Activated CD4-positive, alpha-beta T cell treated with anti-CD3 and anti-CD28 coated beads, Interleukin-2, amount 10 ng/mL, durations not matched to agents 24 days and 14 days (primary cell): ENCODE results near the gene SLC31A2. TPM values are rescaled to one million over a fixed set of nuclear protein-coding genes. Genes with fewer than 3 reads are reported as not detected.
A peak's percentile ranks its signal among the peaks of the same experiment; 100 is the strongest.
"Not testable (repeated sequence)": the region's sequence is repeated elsewhere in the genome, so short reads cannot be mapped to it uniquely, and the experiment has no call there.

ENCODE experiments used
- DNase-seq: peaks from one replicate; pipeline ENCODE4 v3.0.0; 2022
- H3K27ac Mint-ChIP-seq: one replicate; pipeline ENCODE4 v1.8.0; 2022; ENCODE audit warnings: mild to moderate bottlenecking, mixed read lengths
- H3K27me3 Mint-ChIP-seq: one replicate; pipeline ENCODE4 v1.8.0; 2022; ENCODE audit warnings: mixed read lengths
- H3K36me3 Mint-ChIP-seq: one replicate; pipeline ENCODE4 v1.8.0; 2022; ENCODE audit warnings: low read depth, mild to moderate bottlenecking, mixed read lengths
- H3K4me1 Mint-ChIP-seq: one replicate; pipeline ENCODE4 v1.8.0; 2021; ENCODE audit warnings: mixed read lengths
- H3K4me3 Mint-ChIP-seq: one replicate; pipeline ENCODE4 v1.8.0; 2022; ENCODE audit warnings: mild to moderate bottlenecking, moderate library complexity, mixed read lengths
- H3K9me3 Mint-ChIP-seq: one replicate; pipeline ENCODE4 v1.8.0; 2021; ENCODE audit warnings: mixed read lengths
- intact Hi-C: fragments of 100-400 bp; cut with micrococcal nuclease; formaldehyde crosslinking; loops from one replicate; pipeline ENCODE4 v1.15.1; 2023
- total RNA-seq: library from RNA; stranded (reverse); gene quantifications from 2 replicates; pipeline ENCODE4 v1.2.3, GENCODE V29; 2022

Gene SLC31A2
- total RNA-seq, 1 donor from 2014 or later = 4.5 TPM

DNA sequence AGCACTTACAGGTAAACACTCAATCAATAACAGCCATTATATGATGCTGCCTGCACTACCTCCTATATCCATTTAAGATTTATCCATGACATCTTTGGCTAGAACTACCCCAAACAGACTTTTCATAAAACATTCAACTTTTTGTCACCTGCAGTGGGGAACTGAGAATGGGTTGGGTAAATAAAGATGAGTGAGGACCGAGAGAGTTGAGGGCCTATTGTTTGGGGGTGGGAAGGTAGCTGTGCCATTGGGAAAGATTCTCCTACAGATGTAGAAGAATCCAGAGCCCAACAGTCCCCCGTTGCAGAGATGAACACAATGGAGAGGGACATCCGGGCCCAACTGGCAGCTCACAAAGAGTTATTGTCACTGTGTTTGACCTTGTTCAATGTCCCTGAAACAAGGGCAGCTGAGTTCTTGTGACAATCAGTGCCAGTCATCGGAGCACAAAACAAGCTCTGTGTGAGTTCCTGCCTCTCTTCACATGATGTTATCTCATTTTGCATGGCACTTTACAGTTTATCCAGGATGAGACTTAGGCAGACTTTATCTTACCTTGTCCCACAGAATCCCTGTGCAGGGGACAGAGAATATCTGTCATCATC, 11.5 kb upstream of the SLC31A2 start:
- no peak for DNase-seq

DNA sequence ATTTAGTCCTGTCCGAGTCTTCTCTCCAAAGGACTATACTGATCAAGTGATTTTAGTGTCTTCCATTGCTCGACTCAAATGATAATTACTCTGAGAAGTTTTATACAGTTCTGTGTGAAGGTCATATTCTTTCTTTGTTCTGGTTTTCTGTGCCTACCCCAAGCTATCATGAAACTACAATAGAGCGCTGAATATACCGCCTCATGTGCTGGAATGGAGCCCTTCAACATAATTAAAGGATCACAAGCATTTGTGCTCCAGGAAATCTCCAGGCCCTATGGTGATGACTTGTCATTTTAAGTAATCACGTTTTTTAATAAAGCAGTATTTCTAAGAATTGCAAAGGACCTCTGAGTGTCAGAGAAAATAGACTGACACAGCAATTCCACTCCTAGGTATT, 10.9 kb upstream of the SLC31A2 start:
- intact Hi-C loops = no loop called here
- no peak overlapping the region for H3K4me3 Mint-ChIP-seq
- no peak overlapping the region for H3K27ac Mint-ChIP-seq
- DNase-seq = no peak
- peaks cover 1% of the 10 kb centered on the region for H3K4me1 Mint-ChIP-seq
- H3K36me3 Mint-ChIP-seq = no peaks in the 10 kb centered on the region
- peaks cover 4% of the 10 kb centered on the region for H3K9me3 Mint-ChIP-seq
- H3K27me3 Mint-ChIP-seq = peaks cover 19% of the 10 kb centered on the region

More for the DNA sequence above, 11.5 kb upstream of the SLC31A2 start:
- intact Hi-C loops = no loop called here
- H3K27ac Mint-ChIP-seq = no peak overlapping the region
- no peaks in the 10 kb centered on the region for H3K36me3 Mint-ChIP-seq
- peaks cover 13% of the 10 kb centered on the region for H3K27me3 Mint-ChIP-seq
- H3K9me3 Mint-ChIP-seq = peaks cover 4% of the 10 kb centered on the region
- H3K4me3 Mint-ChIP-seq = no peak overlapping the region
- peaks cover 1% of the 10 kb centered on the region for H3K4me1 Mint-ChIP-seq

DNA sequence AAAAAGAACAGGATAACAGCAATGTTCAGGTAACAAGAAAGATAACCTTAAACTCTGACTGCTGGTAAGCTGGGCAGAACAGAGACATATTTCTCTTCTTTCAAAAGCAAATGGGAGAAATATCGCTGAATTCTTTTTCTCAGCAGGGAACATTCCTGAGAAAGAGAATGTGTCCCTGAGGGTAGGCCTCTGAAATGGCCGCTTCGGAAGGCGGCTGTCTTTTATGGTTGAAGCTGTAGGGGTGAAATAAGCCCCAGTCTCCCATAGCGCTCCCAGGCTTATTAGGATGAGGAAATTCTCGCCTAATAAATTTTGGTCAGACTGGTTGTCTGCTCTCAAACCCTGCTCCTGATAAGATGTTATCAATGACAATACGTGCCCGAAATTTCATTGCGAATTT, 9.9 kb upstream of the SLC31A2 start:
- H3K9me3 Mint-ChIP-seq, H3K36me3 Mint-ChIP-seq, H3K4me1 Mint-ChIP-seq, DNase-seq, H3K4me3 Mint-ChIP-seq, intact Hi-C loops, H3K27ac Mint-ChIP-seq: not testable (repeated sequence)
- H3K27me3 Mint-ChIP-seq = peaks cover 27% of the 10 kb centered on the region

DNA sequence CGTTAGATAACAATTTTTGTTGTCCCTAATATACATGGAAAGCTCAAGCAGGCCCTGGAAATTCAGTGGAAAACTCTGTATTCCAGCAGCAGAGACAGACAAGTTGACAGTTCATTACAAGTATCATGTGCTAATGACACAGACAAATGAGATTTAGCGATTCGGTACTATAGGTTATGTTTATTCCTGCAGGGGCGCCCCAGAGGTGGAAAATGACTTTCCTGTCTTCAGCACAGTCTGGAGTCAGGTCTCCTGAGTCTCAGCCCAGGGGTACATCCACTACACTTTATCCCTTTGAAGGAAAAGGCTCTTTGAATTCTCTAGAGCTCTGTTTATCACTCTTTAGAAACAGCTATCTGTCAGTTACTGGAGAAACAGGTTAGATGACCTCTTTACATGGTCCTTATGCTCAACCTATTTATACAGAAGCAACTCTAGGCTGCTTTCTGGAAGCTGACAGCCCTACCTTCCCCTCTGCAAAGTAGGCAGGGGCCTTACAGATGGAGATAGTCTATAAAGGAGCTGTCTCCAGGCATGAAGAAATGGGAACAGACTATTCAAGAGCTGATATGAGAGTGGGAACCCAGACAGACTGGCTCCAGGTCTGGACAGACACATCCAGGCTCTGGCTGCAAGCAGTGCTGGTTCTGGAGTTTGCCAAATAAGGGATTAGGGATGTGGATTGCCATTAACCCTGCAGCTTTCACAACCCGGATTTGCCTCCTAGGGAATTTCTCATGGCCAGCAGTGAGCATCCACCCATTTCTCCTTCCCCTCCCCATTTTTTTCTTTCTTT, 7.2 kb upstream of the SLC31A2 start:
- intact Hi-C loops = no loop called here
- no peak for DNase-seq
- Mint-ChIP-seq H3K4me3 (no peak overlapping the region), H3K27ac (no peak overlapping the region), H3K36me3 (no peaks in the 10 kb centered on the region), H3K27me3 (peaks cover 28% of the 10 kb centered on the region), H3K9me3 (peaks cover 4% of the 10 kb centered on the region), H3K4me1 (peaks cover under 1% of the 10 kb centered on the region)

DNA sequence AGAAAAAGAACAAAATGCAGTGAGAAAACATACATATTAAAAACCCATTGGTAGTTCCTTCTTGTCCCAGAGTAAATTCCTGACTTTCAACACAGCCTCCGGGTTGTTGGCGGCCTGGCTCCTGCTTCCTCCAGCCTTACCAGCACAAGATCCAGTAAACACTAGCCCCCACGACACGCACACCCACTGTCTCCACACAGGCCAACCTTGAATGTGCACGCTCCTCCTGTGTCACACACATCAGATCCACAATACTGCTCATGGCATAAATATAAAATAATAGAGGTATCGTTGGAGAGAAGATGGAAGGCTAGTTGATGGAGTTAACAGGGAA, 2.5 kb upstream of the SLC31A2 start:
- no peaks in the 10 kb centered on the region for H3K36me3 Mint-ChIP-seq
- no peak for DNase-seq
- peaks cover 18% of the 10 kb centered on the region for H3K27me3 Mint-ChIP-seq
- peaks cover 14% of the 10 kb centered on the region for H3K4me1 Mint-ChIP-seq
- no peak overlapping the region for H3K4me3 Mint-ChIP-seq
- no peaks in the 10 kb centered on the region for H3K9me3 Mint-ChIP-seq
- no peak overlapping the region for H3K27ac Mint-ChIP-seq
- intact Hi-C loops = no loop called here

DNA sequence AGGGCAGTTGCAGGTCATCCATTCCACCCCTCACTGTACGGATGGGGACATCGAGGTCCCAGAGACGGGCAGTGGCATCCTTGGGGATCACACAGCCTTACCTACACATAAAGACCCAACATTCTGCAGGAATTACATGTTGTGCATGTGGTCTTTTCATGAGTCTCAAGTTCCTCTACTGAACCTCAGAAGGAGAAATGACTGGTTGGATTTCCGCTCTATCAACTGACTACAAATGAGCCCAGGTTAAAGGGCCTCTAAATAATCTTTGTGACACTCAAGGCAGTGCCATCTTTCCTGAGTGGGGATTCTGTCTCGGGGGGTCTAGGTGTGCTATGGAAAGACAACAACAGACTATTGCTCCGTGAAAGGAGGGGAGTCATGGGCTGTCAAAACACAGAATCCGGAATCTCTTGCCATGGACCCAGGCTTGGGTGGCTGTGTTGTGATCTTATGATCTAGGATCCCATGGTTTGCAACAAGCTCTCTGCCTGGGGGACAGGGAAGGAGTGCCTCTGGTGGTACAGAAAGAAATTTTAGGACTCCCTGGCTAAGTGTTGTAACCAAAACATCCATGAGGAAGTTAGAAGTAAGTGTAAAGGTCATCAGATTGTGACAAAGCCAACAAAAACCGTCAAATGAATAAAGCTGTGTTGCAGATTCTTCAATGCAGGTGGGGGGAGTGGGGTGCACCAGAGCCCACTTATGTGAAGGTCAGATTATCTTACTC, 1.9 kb upstream of the SLC31A2 start:
- Mint-ChIP-seq H3K27ac (no peak overlapping the region), H3K4me3 (no peak overlapping the region), H3K27me3 (peaks cover 18% of the 10 kb centered on the region), H3K4me1 (peaks cover 14% of the 10 kb centered on the region), H3K36me3 (no peaks in the 10 kb centered on the region), H3K9me3 (no peaks in the 10 kb centered on the region)
- no peak for DNase-seq
- intact Hi-C loops = no loop called here

DNA sequence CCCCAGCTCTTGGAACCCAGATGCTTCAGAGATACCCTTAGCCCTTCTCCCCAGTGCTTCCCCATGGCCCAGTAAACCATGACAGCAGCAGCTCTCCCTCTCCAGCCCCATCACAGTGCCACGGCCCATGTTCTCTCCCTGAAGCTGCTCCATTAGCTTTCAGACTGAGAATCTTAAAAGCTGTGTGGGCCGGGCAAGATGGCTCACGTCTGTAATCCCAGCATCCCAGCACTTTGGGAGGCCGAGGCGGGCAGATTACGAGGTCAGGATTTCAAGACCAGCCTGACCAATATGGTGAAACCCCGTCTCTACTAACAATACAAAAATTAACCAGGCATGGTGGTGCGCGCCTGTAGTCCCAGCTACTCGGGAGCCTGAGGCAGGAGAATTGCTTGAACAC, 1.2 kb upstream of the SLC31A2 start:
- DNase-seq, H3K9me3 Mint-ChIP-seq, H3K27ac Mint-ChIP-seq, H3K36me3 Mint-ChIP-seq, H3K4me3 Mint-ChIP-seq, intact Hi-C loops: not testable (repeated sequence)
- H3K27me3 Mint-ChIP-seq = peaks cover 15% of the 10 kb centered on the region
- H3K4me1 Mint-ChIP-seq = peaks cover 14% of the 10 kb centered on the region

DNA sequence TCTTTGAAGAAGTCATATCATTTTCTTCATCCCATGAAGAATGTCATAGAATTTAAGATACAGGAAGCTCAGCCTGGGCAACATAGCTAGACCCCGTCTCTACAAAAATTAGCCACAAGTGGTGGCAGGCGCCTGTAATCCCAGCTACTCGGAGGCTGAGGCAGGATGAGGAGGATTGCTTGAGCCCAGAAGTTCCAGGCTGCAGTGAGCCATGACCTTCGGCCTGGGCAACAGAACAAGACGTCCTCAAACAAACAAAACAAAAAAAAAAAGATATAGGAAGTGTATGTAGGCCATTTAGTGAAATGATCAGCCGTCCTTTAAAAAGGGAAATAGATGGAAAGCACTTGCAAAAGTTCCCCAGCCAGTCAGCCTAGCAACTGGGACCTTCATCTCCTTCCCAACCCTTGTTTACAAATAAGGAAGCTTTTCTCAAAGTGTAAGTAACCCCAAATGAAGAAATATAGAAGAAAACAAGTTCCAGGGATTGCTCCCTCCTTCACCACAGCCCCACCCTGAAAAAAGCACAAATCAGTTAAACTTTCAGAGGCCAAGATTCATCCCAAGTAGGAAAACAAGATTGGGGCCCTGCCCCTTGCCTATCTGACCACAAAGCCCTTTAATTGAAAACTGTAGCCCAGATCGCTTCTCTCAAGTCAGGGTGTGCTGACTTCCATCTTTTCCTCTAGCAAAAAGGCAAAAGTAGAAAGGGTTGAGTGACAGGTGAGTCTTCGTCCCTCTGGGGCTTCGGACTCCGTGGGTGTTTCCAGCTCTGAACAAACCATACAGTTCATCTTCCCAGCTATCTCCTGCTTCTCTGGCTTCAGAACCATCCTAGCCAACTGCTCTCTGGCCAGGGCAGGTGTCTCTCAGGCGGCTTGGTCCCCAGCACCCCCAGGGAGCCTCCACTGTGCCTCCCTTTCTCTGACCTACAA, 1.2 kb downstream of the SLC31A2 start:
- Mint-ChIP-seq H3K4me1 (peaks cover 32% of the 10 kb centered on the region), H3K27ac (no peak overlapping the region), H3K4me3 (peak overlapping the region; percentile 84), H3K9me3 (no peaks in the 10 kb centered on the region), H3K27me3 (no peaks in the 10 kb centered on the region), H3K36me3 (no peaks in the 10 kb centered on the region)
- intact Hi-C loops = loop anchor here (1.0 to 10.0 kb wide), 6 partner anchors 67 to 667 kb away; partner anchors contain the start of genes ALAD, C9orf43, CDC26 and KIAA1958
- no peak for DNase-seq

DNA sequence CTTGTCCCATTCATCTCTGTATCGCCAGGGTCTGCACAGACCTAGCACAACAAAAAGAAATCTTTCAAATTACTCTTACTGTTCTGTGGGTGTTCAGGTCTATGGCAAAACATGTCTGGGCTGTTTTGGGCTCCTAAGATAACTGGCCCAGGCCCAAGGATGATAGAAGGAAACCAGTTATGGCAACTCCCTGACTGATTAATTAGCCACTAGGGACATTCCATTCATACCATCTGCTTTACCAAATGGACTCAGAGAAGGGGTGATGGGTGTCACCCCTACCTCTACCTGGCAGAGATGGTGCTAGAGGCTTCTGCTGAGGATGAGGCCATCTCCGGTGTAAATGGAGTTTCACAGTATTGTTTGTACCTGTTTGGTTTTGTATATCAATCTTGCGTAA, 1.9 kb downstream of the SLC31A2 start:
- intact Hi-C loops = loop anchor here (1.0 to 10.0 kb wide), 3 partner anchors 67 to 668 kb away; partner anchors contain the start of genes KIAA1958 and SNX30
- no peaks in the 10 kb centered on the region for H3K36me3 Mint-ChIP-seq
- peaks cover 32% of the 10 kb centered on the region for H3K4me1 Mint-ChIP-seq
- H3K4me3 Mint-ChIP-seq = peak overlapping the region; percentile 84
- H3K27me3 Mint-ChIP-seq = no peaks in the 10 kb centered on the region
- H3K9me3 Mint-ChIP-seq = no peaks in the 10 kb centered on the region
- no peak for DNase-seq
- no peak overlapping the region for H3K27ac Mint-ChIP-seq

DNA sequence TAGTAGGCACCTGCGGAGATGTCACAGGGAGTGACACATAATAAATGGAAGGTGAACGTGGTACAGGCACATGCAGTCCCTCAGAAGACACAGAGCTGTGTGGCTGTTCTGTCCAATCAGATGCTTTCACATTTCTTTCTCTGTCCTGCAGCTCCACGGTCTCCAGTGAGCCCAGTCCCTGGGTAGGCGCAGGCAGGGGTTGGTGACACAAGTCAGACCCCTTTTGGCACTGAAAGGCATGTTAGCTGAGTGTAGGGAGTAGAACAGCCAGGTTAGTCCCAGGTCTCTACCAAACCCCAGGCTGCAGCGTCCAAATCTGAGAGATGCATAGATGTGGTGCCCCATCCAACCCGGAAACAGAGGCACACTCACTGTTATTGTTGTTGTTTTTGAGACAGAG, 2.8 kb downstream of the SLC31A2 start:
- H3K9me3 Mint-ChIP-seq = no peaks in the 10 kb centered on the region
- no peak overlapping the region for H3K27ac Mint-ChIP-seq
- H3K27me3 Mint-ChIP-seq = no peaks in the 10 kb centered on the region
- intact Hi-C loops = loop anchor here (10.0 kb wide), 2 partner anchors 399 to 669 kb away; partner anchors contain the start of genes KIAA1958 and SNX30
- H3K4me3 Mint-ChIP-seq = no peak overlapping the region
- DNase-seq = no peak
- peaks cover 32% of the 10 kb centered on the region for H3K4me1 Mint-ChIP-seq
- peaks cover 3% of the 10 kb centered on the region for H3K36me3 Mint-ChIP-seq

DNA sequence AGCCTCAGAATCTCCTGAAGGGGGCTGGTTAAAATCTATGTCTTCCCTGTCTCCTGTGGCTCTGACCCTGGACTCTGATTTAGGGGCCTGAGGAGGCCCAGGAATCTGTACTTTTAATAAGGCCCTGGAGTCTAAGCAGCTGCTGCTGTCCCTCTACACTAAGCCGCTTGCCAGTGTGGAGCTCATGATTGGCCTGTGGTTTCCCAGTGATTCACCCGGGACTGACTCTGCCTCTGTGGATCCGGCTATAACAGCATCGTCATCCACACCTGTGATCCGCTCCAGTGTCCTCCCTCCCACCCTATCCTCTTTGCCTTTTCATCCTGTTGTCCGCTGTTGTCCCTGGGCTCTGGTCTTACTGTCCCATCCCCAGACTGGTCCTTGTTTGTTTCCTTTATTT, 3.7 kb downstream of the SLC31A2 start:
- intact Hi-C loops = loop anchor here (10.0 kb wide), 2 partner anchors 400 to 670 kb away; partner anchors contain the start of genes KIAA1958 and SNX30
- no peak overlapping the region for H3K27ac Mint-ChIP-seq
- H3K36me3 Mint-ChIP-seq = peaks cover 7% of the 10 kb centered on the region
- peaks cover 32% of the 10 kb centered on the region for H3K4me1 Mint-ChIP-seq
- no peaks in the 10 kb centered on the region for H3K9me3 Mint-ChIP-seq
- no peaks in the 10 kb centered on the region for H3K27me3 Mint-ChIP-seq
- no peak overlapping the region for H3K4me3 Mint-ChIP-seq
- DNase-seq = no peak

DNA sequence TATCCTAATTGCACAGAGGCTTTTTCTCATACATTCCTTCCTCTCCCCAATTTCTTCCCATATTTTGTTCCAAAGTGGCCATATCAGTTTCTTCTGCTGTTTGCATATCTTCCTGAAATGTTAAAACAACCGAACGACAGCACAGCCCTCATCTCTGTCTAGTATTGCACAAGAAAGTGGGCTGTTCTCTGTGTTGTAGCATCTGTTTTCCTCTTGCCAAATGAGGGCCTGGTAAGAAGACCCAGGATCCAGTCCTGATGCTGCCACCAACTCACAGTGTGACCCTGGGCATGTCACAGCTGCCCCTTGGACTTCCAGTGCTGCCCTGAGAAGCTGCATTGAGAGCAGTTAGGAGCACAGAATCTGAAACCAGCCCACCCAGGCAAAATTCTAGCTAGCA, 4.1 kb downstream of the SLC31A2 start:
- H3K27ac Mint-ChIP-seq = peak overlapping the region; percentile 90
- intact Hi-C loops = loop anchor here (10.0 kb wide), 2 partner anchors 400 to 670 kb away; partner anchors contain the start of genes KIAA1958 and SNX30
- H3K27me3 Mint-ChIP-seq = no peaks in the 10 kb centered on the region
- peaks cover 32% of the 10 kb centered on the region for H3K4me1 Mint-ChIP-seq
- H3K36me3 Mint-ChIP-seq = peaks cover 7% of the 10 kb centered on the region
- no peaks in the 10 kb centered on the region for H3K9me3 Mint-ChIP-seq
- no peak for DNase-seq
- no peak overlapping the region for H3K4me3 Mint-ChIP-seq
